Measurements from ENCODE around the gene NARS2. TPM values are rescaled to one million over a fixed set of nuclear protein-coding genes. Genes with fewer than 3 reads are reported as not detected.

Gene NARS2
- total RNA-seq, 4 donors from 2014 or later, result 6.4 to 15.1 (median 10.4) TPM

- peaks cover 0 to 15% (median 2%) of the 10 kb centered on the region in 4 donors for H3K4me1 ChIP-seq
- H3K36me3 ChIP-seq, result no peaks in the 10 kb centered on the region
- TF ChIP-seq CTCF (IDR thresholded peaks at IDR 0.05) (no peak), POLR2A (IDR thresholded peaks at IDR 0.05) (no peak)
- 75 to 79% methylated on average over 2 of the region's 2 CpGs for whole genome bisulfite sequencing, 2 donors (ENCODE audit: low coverage in 1 of 2)
- H3K27me3 ChIP-seq, result no peaks in the 10 kb centered on the region
- no peak overlapping the region for H3K4me3 ChIP-seq
- H3K9me3 ChIP-seq, result no peaks in the 10 kb centered on the region
- in situ Hi-C loops (cut with MboI; ENCODE audit: low pct_ligation_motif_present in 1 of 4, low pct_unique_long_range_greater_than_20kb in 1 of 4, low sequenced_read_pairs in 3 of 4), result no loop called here
- H3K27ac ChIP-seq, result no peak overlapping the region
- DNase-seq, result no peak
- intact Hi-C loops (cut with DNase I; ENCODE audit: low total_unique reads), result no loop called here
These were observed 181.8 kb downstream of the NARS2 start for GRCh38 chr11:78392854-78393253.

- intact Hi-C loops (cut with DNase I; ENCODE audit: low total_unique reads), result no loop called here
- Histone ChIP-seq H3K4me1 (peaks cover 0 to 8% (median 2%) of the 10 kb centered on the region in 4 donors), H3K27me3 (no peaks in the 10 kb centered on the region), H3K9me3 (no peaks in the 10 kb centered on the region), H3K4me3 (no peak overlapping the region), H3K36me3 (no peaks in the 10 kb centered on the region), H3K27ac (no peak overlapping the region)
- WGBS, 2 donors (ENCODE audit: low coverage in 1 of 2), result 100% methylated on average over 1 of the region's 1 CpG; no CpG with 5 or more reads in 1 of the 2 donors
- TF ChIP-seq EP300 (IDR thresholded peaks at IDR 0.05; ENCODE audit: low read depth), result no peak
- no peak for TF ChIP-seq CTCF (IDR thresholded peaks at IDR 0.05)
- TF ChIP-seq POLR2A (IDR thresholded peaks at IDR 0.05), result no peak
- no peak for TF ChIP-seq POLR2AphosphoS5 (IDR thresholded peaks at IDR 0.05)
- DNase-seq, result no peak
- in situ Hi-C loops (cut with MboI; ENCODE audit: low pct_ligation_motif_present in 1 of 4, low pct_unique_long_range_greater_than_20kb in 1 of 4, low sequenced_read_pairs in 3 of 4), result no loop called here
These were observed 183.2 kb downstream of the NARS2 start for GRCh38 chr11:78391424-78391823.

GRCh38 chr11:78390809-78391208, 183.9 kb downstream of the NARS2 start:
- DNase-seq, result no peak
- 84 to 90% methylated on average over 4 to 5 of the region's 5 CpGs for WGBS, 2 donors (ENCODE audit: low coverage in 1 of 2)
- no peak for TF ChIP-seq CTCF (IDR thresholded peaks at IDR 0.05)
- no peak for TF ChIP-seq POLR2AphosphoS5 (IDR thresholded peaks at IDR 0.05)
- TF ChIP-seq POLR2A (IDR thresholded peaks at IDR 0.05), result no peak
- TF ChIP-seq EP300 (IDR thresholded peaks at IDR 0.05; ENCODE audit: low read depth), result no peak
- intact Hi-C loops (cut with DNase I; ENCODE audit: low total_unique reads) (no loop called here), in situ Hi-C loops (cut with MboI; ENCODE audit: low pct_ligation_motif_present in 1 of 4, low pct_unique_long_range_greater_than_20kb in 1 of 4, low sequenced_read_pairs in 3 of 4) (no loop called here)
- H3K27me3 ChIP-seq, result no peaks in the 10 kb centered on the region
- H3K27ac ChIP-seq, result no peak overlapping the region
- no peaks in the 10 kb centered on the region for H3K36me3 ChIP-seq
- peaks cover 0 to 8% (median 2%) of the 10 kb centered on the region in 4 donors for H3K4me1 ChIP-seq
- no peak overlapping the region for H3K4me3 ChIP-seq
- H3K9me3 ChIP-seq, result no peaks in the 10 kb centered on the region

- Histone ChIP-seq H3K4me3 (no peak overlapping the region), H3K9me3 (peaks cover 0 to 8% of the 10 kb centered on the region in 2 donors), H3K27me3 (no peaks in the 10 kb centered on the region), H3K4me1 (peaks cover 0 to 16% (median 3%) of the 10 kb centered on the region in 4 donors), H3K36me3 (no peaks in the 10 kb centered on the region), H3K27ac (no peak overlapping the region)
- no peak for DNase-seq
- intact Hi-C loops (cut with DNase I; ENCODE audit: low total_unique reads), result no loop called here
- in situ Hi-C loops (cut with MboI; ENCODE audit: low pct_ligation_motif_present in 1 of 4, low pct_unique_long_range_greater_than_20kb in 1 of 4, low sequenced_read_pairs in 3 of 4), result no loop called here
- 73 to 82% methylated on average over 2 to 3 of the region's 3 CpGs for WGBS, 2 donors (ENCODE audit: low coverage in 1 of 2)
- TF ChIP-seq CTCF (IDR thresholded peaks at IDR 0.05) (no peak), EP300 (IDR thresholded peaks at IDR 0.05; ENCODE audit: low read depth) (no peak), POLR2AphosphoS5 (IDR thresholded peaks at IDR 0.05) (no peak), POLR2A (IDR thresholded peaks at IDR 0.05) (no peak)
These were observed 188.3 kb downstream of the NARS2 start for GRCh38 chr11:78386215-78386941.

Small RNA genes lying within 50 kb of the gene (small RNA-seq; reads per million reads assigned to genes)
- gene RNU6-311P, result 0 reads per million in 4 donors

Other genes with a start within 250 kb of the NARS2 start
- gene GAB2, start 157.0 kb downstream of the NARS2 start, total RNA-seq, result 10 to 100 TPM in 3 of 4 donors, 1 to 10 TPM in 1; 5.8 to 35.7 (median 22.9) TPM

All from transverse colon (tissue), 4 donors.